NCI-H1694 treated with DMSO at 0.1 percent for 48 hours (cell line): ENCODE measurements around the gene INPP5K.
A peak's percentile ranks its signal among the peaks of the same experiment; 100 is the strongest.
"Not testable (repeated sequence)": the region's sequence is repeated elsewhere in the genome, so short reads cannot be mapped to it uniquely, and the experiment has no call there.

Experiments
- DNase-seq: peaks from one replicate; lab custom pipeline; 2025; lab: John Stamatoyannopoulos, UW

The INPP5K gene

GRCh38 chr17:1516388-1517161 lies at the start of gene INPP5K:
TSS of gene INPP5K (minus strand) at chr17:1516612. CDS start at chr17:1516499, 113 bp downstream.
- DNase-seq, result peak; percentile 95

GRCh38 chr17:1565877-1566276 lies 49.5 kb upstream of the INPP5K start:
- DNase-seq, result no peak

- DNase-seq, result no peak
Measured at GRCh38 chr17:1563786-1564613, 47.6 kb upstream of the INPP5K start.

GRCh38 chr17:1563471-1563785 lies 47.0 kb upstream of the INPP5K start:
- DNase-seq, result not testable (repeated sequence)

GRCh38 chr17:1562176-1562643 lies 45.8 kb upstream of the INPP5K start:
- DNase-seq, result no peak

GRCh38 chr17:1561420-1562175 lies 45.2 kb upstream of the INPP5K start:
- DNase-seq, result no peak

GRCh38 chr17:1560858-1561355 lies 44.5 kb upstream of the INPP5K start:
- no peak for DNase-seq

GRCh38 chr17:1560101-1560857 lies 43.9 kb upstream of the INPP5K start:
- DNase-seq, result no peak

GRCh38 chr17:1559047-1560043 lies 42.9 kb upstream of the INPP5K start:
- DNase-seq, result no peak

GRCh38 chr17:1558401-1558800 lies 42.0 kb upstream of the INPP5K start:
- DNase-seq, result no peak

- no peak for DNase-seq
Measured at GRCh38 chr17:1557355-1558095, 41.1 kb upstream of the INPP5K start.

- no peak for DNase-seq
Measured at GRCh38 chr17:1555651-1556471, 39.4 kb upstream of the INPP5K start.

GRCh38 chr17:1554751-1555540 lies 38.5 kb upstream of the INPP5K start:
- DNase-seq, result no peak

- no peak for DNase-seq
Measured at GRCh38 chr17:1553354-1554266, 37.2 kb upstream of the INPP5K start.

- DNase-seq, result no peak
Measured at GRCh38 chr17:1552932-1553331, 36.5 kb upstream of the INPP5K start.

GRCh38 chr17:1551741-1552140 lies 35.3 kb upstream of the INPP5K start:
- DNase-seq, result no peak

GRCh38 chr17:1548032-1548431 lies 31.6 kb upstream of the INPP5K start:
- no peak for DNase-seq
